ENCODE data around the gene DLX3. TPM values are rescaled to one million over a fixed set of nuclear protein-coding genes. Genes with fewer than 3 reads are reported as not detected.

The DLX3 gene
- total RNA-seq, 1 donor from 2014 or later, result 1.7 TPM

DNA sequence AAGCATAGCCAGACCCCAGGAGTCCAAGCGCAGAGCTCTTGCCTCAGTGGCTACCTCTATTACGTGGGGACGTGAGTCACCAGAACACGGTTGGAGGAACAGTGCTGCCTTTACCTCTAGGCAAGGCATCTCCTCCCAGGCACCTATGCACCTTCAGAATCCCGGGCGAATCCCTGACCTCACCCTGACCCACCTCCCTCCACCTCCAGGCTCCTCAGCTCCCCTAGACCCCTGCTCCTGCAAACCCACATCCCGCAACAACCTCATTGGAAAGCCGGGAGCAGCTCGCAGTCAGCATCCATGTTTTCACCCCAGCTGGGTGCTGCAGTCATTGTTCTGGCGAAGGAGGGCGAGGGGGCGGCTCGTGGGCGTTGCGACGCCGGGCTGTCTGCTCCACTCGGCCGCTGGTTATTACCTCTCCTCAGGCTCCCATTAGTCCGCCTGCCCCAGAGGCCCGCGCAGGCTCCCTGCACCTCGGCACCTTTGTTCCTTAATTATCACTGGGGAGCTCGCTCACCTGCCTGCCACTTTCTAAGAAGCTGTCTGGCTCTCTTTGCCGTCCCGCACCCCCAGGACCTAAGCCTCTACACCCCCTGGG, 50.7 kb downstream of the DLX3 start:
- H3K36me3 ChIP-seq, result no peaks in the 10 kb centered on the region
- intact Hi-C loops (cut with DNase I), result no loop called here
- TF ChIP-seq POLR2A (IDR thresholded peaks at IDR 0.05) (no peak), POLR2AphosphoS5 (IDR thresholded peaks at IDR 0.05; ENCODE audit: insufficient read depth in 1 of 2, low read depth in 1 of 2) (no peak)
- TF ChIP-seq, protein P1, sequence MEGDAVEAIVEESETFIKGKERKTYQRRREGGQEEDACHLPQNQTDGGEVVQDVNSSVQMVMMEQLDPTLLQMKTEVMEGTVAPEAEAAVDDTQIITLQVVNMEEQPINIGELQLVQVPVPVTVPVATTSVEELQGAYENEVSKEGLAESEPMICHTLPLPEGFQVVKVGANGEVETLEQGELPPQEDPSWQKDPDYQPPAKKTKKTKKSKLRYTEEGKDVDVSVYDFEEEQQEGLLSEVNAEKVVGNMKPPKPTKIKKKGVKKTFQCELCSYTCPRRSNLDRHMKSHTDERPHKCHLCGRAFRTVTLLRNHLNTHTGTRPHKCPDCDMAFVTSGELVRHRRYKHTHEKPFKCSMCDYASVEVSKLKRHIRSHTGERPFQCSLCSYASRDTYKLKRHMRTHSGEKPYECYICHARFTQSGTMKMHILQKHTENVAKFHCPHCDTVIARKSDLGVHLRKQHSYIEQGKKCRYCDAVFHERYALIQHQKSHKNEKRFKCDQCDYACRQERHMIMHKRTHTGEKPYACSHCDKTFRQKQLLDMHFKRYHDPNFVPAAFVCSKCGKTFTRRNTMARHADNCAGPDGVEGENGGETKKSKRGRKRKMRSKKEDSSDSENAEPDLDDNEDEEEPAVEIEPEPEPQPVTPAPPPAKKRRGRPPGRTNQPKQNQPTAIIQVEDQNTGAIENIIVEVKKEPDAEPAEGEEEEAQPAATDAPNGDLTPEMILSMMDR (IDR thresholded peaks at IDR 0.05), result no peak
- DNase-seq (ENCODE audit: extremely low spot score in 2 of 2), result no peak
- no peaks in the 10 kb centered on the region for H3K9me3 ChIP-seq
- H3K27me3 ChIP-seq, result no peaks in the 10 kb centered on the region
- no peak overlapping the region for H3K27ac ChIP-seq
- no peaks in the 10 kb centered on the region for H3K4me1 ChIP-seq
- no peak overlapping the region for H3K4me3 ChIP-seq

DNA sequence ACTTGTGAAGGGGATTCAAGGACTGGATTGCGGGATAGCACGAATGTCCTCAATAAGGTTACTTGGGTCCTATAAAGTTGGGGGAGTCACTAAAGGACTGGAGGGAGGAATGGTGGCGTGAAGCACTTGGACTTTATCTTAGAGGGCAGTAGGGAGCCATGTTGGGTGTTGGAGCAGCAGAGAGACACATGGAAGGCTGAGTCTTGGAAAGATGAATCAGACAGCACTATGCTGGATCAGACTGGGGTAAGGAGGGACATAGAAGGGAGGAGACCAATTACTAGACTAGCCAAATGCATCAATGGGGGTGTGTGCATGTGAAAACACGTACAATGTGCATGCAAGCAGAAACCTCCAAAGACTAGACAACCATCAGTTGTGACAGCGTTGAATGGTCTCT, 52.1 kb downstream of the DLX3 start:
- Histone ChIP-seq H3K27me3 (no peaks in the 10 kb centered on the region), H3K27ac (no peak overlapping the region), H3K4me1 (no peaks in the 10 kb centered on the region), H3K9me3 (no peaks in the 10 kb centered on the region), H3K4me3 (no peak overlapping the region), H3K36me3 (no peaks in the 10 kb centered on the region)
- intact Hi-C loops (cut with DNase I), result no loop called here
- DNase-seq (ENCODE audit: extremely low spot score in 2 of 2), result no peak
- no peak for TF ChIP-seq POLR2A (IDR thresholded peaks at IDR 0.05)
- TF ChIP-seq, protein P1 (IDR thresholded peaks at IDR 0.05), result no peak
- TF ChIP-seq POLR2AphosphoS5 (IDR thresholded peaks at IDR 0.05; ENCODE audit: insufficient read depth in 1 of 2, low read depth in 1 of 2), result no peak

DNA sequence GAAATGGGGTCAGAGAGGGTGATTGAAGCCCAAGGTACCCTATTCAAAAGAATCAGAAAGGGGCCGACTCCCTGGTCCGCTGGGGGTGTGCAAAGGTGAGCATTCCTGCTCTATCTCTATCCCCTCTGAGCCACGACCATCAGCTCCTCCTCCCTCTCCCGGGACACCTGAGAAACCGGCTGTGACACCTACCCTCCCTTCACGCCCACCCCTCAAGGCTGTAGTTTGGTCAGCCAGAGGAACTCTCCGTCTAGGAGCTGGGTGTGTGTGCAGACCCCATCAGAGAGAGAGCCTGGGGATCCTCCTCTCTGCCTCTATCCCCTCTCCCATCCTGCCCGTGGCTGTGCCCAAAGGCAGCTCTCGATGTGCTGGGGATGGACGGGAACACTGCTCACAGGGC, 53.6 kb downstream of the DLX3 start:
- no peak overlapping the region for H3K4me3 ChIP-seq
- TF ChIP-seq, protein P1 (IDR thresholded peaks at IDR 0.05), result no peak
- no peak for TF ChIP-seq POLR2A (IDR thresholded peaks at IDR 0.05)
- TF ChIP-seq POLR2AphosphoS5 (IDR thresholded peaks at IDR 0.05; ENCODE audit: insufficient read depth in 1 of 2, low read depth in 1 of 2), result no peak
- no peak overlapping the region for H3K27ac ChIP-seq
- no peaks in the 10 kb centered on the region for H3K9me3 ChIP-seq
- no peaks in the 10 kb centered on the region for H3K36me3 ChIP-seq
- no peak for DNase-seq (ENCODE audit: extremely low spot score in 2 of 2)
- H3K27me3 ChIP-seq, result no peaks in the 10 kb centered on the region
- intact Hi-C loops (cut with DNase I), result no loop called here
- no peaks in the 10 kb centered on the region for H3K4me1 ChIP-seq

Small RNA genes lying within 50 kb of the gene (small RNA-seq; reads per million reads assigned to genes)
- not detected for gene RNU6-1313P

Other genes with a start within 250 kb of the DLX3 start
- 15.7 TPM for gene FAM117A, start 231.1 kb downstream of the DLX3 start, total RNA-seq
- 36.1 TPM for gene KAT7, start 206.5 kb downstream of the DLX3 start, total RNA-seq
- gene TAC4, start 147.2 kb downstream of the DLX3 start, total RNA-seq, result not detected
- 1.2 TPM for gene DLX4, start 26.0 kb downstream of the DLX3 start, total RNA-seq
- gene ITGA3, start 60.9 kb upstream of the DLX3 start, total RNA-seq, result 50.8 TPM
- gene PDK2, start 100.1 kb upstream of the DLX3 start, total RNA-seq, result 44.4 TPM
- gene SAMD14, start 134.9 kb upstream of the DLX3 start, total RNA-seq, result 4.4 TPM
- 37.6 TPM for gene PPP1R9B, start 155.5 kb upstream of the DLX3 start, total RNA-seq
- 2.2 TPM for gene SGCA, start 170.8 kb upstream of the DLX3 start, total RNA-seq
- 171 TPM for gene COL1A1, start 206.4 kb upstream of the DLX3 start, total RNA-seq